ENCODE results near the gene POLR3H. TPM values are rescaled to one million over a fixed set of nuclear protein-coding genes. Genes with fewer than 3 reads are reported as not detected.

The POLR3H gene
- total and polyA plus RNA-seq, 7 donors: 13.1 to 28.6 (median 18.4) TPM

DNA sequence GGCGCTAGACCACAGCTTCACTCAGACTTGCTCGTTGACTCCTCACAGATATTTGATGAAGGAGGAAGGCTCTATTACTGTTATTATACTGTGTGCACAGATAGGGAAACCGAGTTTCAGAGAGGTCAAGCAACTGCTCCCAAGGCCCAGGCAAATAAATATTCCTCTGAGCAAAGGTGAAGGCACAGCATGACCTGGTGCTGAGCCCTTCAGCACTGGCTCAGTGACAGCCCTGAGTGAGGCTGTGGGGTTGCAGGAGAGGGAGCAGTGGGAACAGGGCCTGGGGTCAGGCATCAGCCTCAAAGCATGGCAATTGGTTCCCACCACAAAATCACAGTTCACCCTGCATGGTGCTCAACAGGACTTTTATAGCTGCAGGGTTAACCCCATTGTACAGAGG is 7.1 kb downstream of the POLR3H start:
- no peak for ATAC-seq
- H3K4me3 ChIP-seq: no peak overlapping the region
- no peaks in the 10 kb centered on the region for H3K27me3 ChIP-seq (ENCODE audit: insufficient read depth in 3 of 3, low read length in 2 of 3)
- no peaks in the 10 kb centered on the region for H3K4me1 ChIP-seq
- H3K9me3 ChIP-seq: no peaks in the 10 kb centered on the region
- TF ChIP-seq, protein P1, sequence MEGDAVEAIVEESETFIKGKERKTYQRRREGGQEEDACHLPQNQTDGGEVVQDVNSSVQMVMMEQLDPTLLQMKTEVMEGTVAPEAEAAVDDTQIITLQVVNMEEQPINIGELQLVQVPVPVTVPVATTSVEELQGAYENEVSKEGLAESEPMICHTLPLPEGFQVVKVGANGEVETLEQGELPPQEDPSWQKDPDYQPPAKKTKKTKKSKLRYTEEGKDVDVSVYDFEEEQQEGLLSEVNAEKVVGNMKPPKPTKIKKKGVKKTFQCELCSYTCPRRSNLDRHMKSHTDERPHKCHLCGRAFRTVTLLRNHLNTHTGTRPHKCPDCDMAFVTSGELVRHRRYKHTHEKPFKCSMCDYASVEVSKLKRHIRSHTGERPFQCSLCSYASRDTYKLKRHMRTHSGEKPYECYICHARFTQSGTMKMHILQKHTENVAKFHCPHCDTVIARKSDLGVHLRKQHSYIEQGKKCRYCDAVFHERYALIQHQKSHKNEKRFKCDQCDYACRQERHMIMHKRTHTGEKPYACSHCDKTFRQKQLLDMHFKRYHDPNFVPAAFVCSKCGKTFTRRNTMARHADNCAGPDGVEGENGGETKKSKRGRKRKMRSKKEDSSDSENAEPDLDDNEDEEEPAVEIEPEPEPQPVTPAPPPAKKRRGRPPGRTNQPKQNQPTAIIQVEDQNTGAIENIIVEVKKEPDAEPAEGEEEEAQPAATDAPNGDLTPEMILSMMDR (IDR thresholded peaks at IDR 0.05): no peak
- no peak overlapping the region for H3K27ac ChIP-seq
- intact Hi-C loops (cut with DNase I): no loop called here
- H3K36me3 ChIP-seq (ENCODE audit: insufficient read depth in 1 of 2, low read depth in 1 of 2): peaks cover 0 to 34% of the 10 kb centered on the region in 2 donors
- no peak for DNase-seq
- WGBS, 3 donors: 91 to 94% (median 92%) methylated on average over 3 of the region's 3 CpGs

DNA sequence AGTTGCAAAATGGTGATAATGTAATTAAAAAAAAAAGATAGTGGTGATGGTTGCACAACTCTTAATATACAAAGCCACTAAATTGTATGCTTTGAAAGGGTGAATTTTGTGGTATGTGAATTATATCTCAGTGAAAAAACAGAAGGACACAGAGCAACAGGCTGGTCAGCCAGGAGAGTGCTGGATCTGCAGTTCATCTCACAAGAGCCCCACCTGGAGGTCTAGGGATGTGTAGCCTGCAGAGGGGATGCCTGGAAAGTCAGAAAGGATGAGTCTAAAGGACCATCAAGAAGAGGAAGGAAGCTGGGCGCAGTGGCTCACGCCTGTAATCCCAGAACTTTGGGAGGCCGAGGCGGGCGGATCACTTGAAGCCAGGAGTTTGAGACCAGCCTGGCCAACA is 9.0 kb downstream of the POLR3H start:
- DNase-seq (no peak), ATAC-seq (no peak)
- no peaks in the 10 kb centered on the region for H3K4me1 ChIP-seq
- H3K27me3 ChIP-seq (ENCODE audit: insufficient read depth in 3 of 3, low read length in 2 of 3): no peaks in the 10 kb centered on the region
- TF ChIP-seq, protein P1 (IDR thresholded peaks at IDR 0.05): no peak
- peaks cover 0 to 46% of the 10 kb centered on the region in 2 donors for H3K36me3 ChIP-seq (ENCODE audit: insufficient read depth in 1 of 2, low read depth in 1 of 2)
- no peak overlapping the region for H3K4me3 ChIP-seq
- intact Hi-C loops (cut with DNase I): no loop called here
- no peak overlapping the region for H3K27ac ChIP-seq
- no peaks in the 10 kb centered on the region for H3K9me3 ChIP-seq
- 86 to 92% (median 89%) methylated on average over 5 of the region's 5 CpGs for WGBS, 3 donors

DNA sequence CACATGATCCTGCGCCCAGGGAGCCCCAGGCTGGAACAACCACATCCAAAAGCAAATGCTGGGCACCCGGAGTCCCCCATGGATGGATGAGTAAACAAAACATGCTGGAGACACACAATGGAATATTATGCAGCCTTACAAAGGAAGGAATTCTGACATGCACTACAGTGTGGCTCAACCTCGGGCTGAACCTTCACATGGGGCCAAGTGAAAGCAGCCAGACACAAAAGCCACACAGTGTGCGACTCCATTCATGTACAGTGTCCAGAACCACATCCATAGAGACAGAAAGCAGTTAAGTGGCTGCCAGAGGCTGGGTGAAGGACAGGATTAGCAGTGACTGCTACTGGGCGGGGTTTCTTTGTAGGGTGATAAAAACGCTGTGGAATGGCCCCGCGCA is 10.1 kb downstream of the POLR3H start:
- Histone ChIP-seq H3K27me3 (ENCODE audit: insufficient read depth in 3 of 3, low read length in 2 of 3) (no peaks in the 10 kb centered on the region), H3K36me3 (ENCODE audit: insufficient read depth in 1 of 2, low read depth in 1 of 2) (peaks cover 0 to 50% of the 10 kb centered on the region in 2 donors), H3K4me3 (no peak overlapping the region), H3K27ac (no peak overlapping the region), H3K4me1 (no peaks in the 10 kb centered on the region), H3K9me3 (no peaks in the 10 kb centered on the region)
- ATAC-seq (peak in 1 of 4 donors; percentile 0), DNase-seq (no peak)
- TF ChIP-seq, protein P1 (IDR thresholded peaks at IDR 0.05): no peak
- WGBS, 3 donors: 87 to 96% (median 91%) methylated on average over 8 of the region's 8 CpGs
- intact Hi-C loops (cut with DNase I): no loop called here

DNA sequence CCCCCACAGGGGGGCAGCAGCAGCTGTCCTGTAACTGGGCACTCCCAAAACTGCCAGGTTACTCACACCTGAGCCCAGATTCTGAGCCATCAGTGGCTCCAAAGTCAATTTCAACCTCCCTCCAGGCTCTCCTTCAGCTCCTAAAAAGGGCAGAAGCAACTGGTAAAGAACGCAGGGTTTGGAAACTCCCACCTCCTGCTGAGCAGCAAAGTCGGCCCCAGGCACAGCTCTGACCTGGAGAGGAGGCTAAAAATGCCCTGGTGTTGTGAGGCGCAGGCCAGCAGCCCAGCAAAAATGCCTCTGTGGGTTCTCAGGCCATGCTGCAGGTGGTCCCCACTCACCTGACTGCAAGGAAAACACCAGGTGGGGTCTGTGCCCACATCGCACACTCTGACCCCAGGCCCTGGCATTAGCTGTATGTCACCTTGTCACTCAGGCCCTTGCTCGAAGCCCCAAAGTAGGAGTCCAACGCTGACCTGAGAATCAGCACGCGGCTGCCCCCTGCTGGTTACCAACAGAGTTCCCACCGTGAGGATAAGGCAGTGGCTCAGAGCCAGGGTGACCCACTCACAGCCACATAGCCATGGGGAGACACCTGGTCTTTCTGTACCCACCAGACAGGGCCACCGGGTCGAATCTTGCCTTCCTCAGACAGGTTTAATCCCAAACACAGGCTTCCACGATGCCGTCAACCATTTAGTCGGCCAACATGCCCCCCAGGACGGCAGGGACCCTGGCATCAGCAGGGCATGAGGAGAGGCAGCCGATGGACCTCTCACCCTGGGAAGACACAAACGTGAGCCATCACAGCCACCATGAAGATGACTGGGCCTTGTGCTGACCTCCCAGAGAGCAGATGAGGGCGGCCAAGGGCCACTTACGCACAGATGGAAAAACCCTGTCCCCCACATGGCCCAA is 11.1 kb downstream of the POLR3H start:
- Histone ChIP-seq H3K4me3 (no peak overlapping the region), H3K27me3 (ENCODE audit: insufficient read depth in 3 of 3, low read length in 2 of 3) (no peaks in the 10 kb centered on the region), H3K36me3 (ENCODE audit: insufficient read depth in 1 of 2, low read depth in 1 of 2) (peaks cover 0 to 57% of the 10 kb centered on the region in 2 donors), H3K27ac (peak overlapping the region; percentile 36), H3K9me3 (no peaks in the 10 kb centered on the region), H3K4me1 (no peaks in the 10 kb centered on the region)
- ATAC-seq (peak; percentile 66 to 74 (median 70)), DNase-seq (peak; percentile 81 to 92)
- TF ChIP-seq, protein P1 (IDR thresholded peaks at IDR 0.05): peak; percentile 75
- intact Hi-C loops (cut with DNase I): no loop called here
- WGBS, 3 donors: 49 to 59% (median 51%) methylated on average over 19 of the region's 19 CpGs

Measured in psoas muscle (tissue), 8 donors.